ENCODE results near the gene CNNM4.
A peak's percentile ranks its signal among the peaks of the same experiment; 100 is the strongest.

CNNM4 gene

DNA sequence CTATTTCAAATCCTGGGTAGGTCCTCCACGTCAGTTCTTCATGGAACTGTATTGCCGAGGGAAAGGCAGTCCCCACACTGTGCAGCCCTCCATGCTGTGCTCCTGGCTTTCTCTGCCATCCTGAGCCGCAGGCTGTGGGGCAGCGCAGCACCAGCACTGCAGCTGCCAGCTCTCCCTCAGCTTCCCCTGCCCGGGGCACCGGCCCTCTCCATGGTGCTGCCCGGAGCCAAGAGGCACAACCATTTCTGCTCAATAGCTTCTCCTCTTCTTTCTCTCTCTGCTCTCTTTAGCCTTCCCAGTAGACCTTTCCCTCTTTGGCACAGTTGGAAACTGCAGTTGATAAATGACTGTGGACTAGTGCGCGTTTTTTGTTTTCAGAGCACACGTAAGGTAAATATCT lies 71.0 kb downstream of the CNNM4 start:
- DNase-seq (ENCODE audit: insufficient read length), result no peak
- TF ChIP-seq POLR2AphosphoS5 (IDR thresholded peaks at IDR 0.05; ENCODE audit: low read depth, low read length) (no peak), TAF1 (IDR thresholded peaks at IDR 0.05; ENCODE audit: borderline replicate concordance, low read depth, low read length) (no peak), POLR2A (IDR thresholded peaks at IDR 0.05; ENCODE audit: low read depth, low read length) (no peak)
- no peak for FAIRE-seq

- FAIRE-seq, result no peak
- TF ChIP-seq TAF1 (IDR thresholded peaks at IDR 0.05; ENCODE audit: borderline replicate concordance, low read depth, low read length) (no peak), POLR2AphosphoS5 (IDR thresholded peaks at IDR 0.05; ENCODE audit: low read depth, low read length) (no peak), POLR2A (IDR thresholded peaks at IDR 0.05; ENCODE audit: low read depth, low read length) (no peak)
- no peak for DNase-seq (ENCODE audit: insufficient read length)
Observed at GRCh38 chr2:96832408-96832753, 71.7 kb downstream of the CNNM4 start.

DNA sequence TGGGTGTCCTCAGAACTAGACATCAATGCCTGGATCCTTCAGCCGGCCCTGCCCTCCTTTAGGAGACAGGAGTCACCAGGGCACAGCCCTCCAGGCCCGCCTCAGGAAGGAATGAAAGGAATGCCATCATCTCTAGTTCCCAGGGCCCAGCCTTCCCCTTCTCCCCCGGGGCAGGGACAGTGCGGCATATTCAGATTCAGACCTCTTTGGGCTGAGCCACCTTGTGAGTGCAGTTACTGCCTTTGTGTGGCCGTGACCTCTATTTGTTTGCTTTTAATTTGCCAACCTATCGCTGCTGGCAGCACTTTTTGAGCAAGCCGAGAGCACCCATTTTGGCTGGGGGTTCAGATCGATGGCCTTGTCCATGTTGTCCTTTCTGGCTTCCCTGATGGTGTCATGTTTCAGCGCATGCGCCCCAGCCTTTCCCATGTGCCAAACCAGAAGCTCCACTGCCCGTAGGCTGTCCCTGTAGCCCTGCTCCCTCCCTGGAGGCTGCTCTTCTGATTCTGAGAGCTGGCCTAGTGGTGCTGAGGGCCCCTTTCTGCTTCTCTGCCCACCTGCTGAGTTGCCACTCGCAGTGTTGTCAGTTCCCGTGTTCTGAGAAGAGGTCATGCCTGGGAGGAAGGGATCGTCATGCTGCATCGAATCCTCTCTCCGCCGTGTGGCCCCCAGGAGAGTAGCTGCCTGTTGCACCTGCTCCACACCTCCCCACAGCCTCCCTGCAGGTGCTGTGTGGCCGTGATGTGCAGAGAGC lies 72.2 kb downstream of the CNNM4 start:
- FAIRE-seq, result no peak
- TF ChIP-seq POLR2AphosphoS5 (IDR thresholded peaks at IDR 0.05; ENCODE audit: low read depth, low read length) (no peak), POLR2A (IDR thresholded peaks at IDR 0.05; ENCODE audit: low read depth, low read length) (no peak), TAF1 (IDR thresholded peaks at IDR 0.05; ENCODE audit: borderline replicate concordance, low read depth, low read length) (no peak)
- DNase-seq (ENCODE audit: insufficient read length), result no peak

DNA sequence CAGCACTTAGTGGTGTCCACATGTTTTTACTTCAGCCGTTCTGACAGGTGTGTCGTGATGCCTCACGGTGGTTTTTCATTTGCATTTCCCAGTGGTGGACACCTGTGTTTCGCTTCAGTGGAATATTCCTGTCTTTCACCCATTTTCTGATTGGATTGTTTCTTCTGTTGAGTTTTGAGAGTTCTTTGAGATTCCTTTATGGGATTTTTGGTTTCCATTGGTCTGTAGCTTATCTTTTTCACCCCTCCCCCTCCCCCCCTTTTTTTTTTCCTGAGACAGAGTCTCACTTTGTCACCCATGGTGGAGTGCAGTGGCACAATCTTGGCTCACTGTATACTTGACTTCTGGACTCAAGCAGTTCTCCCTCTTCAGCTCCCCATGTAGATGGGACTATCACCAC lies 75.1 kb downstream of the CNNM4 start:
- FAIRE-seq (no peak), DNase-seq (ENCODE audit: insufficient read length) (no peak)
- TF ChIP-seq TAF1 (IDR thresholded peaks at IDR 0.05; ENCODE audit: borderline replicate concordance, low read depth, low read length) (no peak), POLR2A (IDR thresholded peaks at IDR 0.05; ENCODE audit: low read depth, low read length) (no peak), POLR2AphosphoS5 (IDR thresholded peaks at IDR 0.05; ENCODE audit: low read depth, low read length) (no peak)

GRCh38 chr2:96837575-96837974 lies 76.9 kb downstream of the CNNM4 start:
- no peak for FAIRE-seq
- no peak for DNase-seq (ENCODE audit: insufficient read length)
- TF ChIP-seq POLR2AphosphoS5 (IDR thresholded peaks at IDR 0.05; ENCODE audit: low read depth, low read length) (no peak), TAF1 (IDR thresholded peaks at IDR 0.05; ENCODE audit: borderline replicate concordance, low read depth, low read length) (no peak), POLR2A (IDR thresholded peaks at IDR 0.05; ENCODE audit: low read depth, low read length) (no peak)

- FAIRE-seq (no peak), DNase-seq (ENCODE audit: insufficient read length) (no peak)
- no peak for TF ChIP-seq POLR2A (IDR thresholded peaks at IDR 0.05; ENCODE audit: low read depth, low read length)
Observed at GRCh38 chr2:96838345-96839292, 77.9 kb downstream of the CNNM4 start.

DNA sequence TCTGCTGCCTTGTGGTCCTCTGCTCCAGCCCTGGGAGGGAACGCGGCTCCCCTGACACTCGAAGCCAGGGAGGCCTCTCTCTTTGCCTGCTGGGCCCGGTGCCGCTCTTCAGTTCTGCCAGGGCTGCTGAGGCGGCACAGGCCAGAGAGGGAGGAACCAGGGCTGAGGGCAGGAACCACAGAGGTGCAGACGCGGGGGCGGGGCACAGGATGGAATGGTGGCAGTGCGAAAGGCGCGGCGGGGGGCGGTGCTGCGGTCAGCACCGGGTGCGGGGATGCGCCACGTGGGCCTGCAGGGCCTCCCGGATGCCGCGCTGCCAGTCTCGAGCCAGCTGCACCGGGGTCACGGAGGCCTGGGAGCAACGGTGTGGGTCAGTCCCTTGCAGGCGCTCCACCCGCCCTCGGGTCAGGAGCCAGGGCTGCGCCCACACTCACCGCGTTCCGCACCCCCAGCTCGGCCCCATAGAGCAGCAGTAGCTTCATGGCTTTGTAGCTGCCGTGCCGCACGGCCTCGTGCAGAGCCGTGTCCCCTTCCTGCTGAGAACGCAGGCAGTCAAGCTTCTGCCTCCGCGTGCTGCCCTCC lies 78.7 kb downstream of the CNNM4 start:
- no peak for TF ChIP-seq TAF1 (IDR thresholded peaks at IDR 0.05; ENCODE audit: borderline replicate concordance, low read depth, low read length)
- TF ChIP-seq POLR2A (IDR thresholded peaks at IDR 0.05; ENCODE audit: low read depth, low read length), result no peak
- no peak for TF ChIP-seq POLR2AphosphoS5 (IDR thresholded peaks at IDR 0.05; ENCODE audit: low read depth, low read length)
- peak; percentile 9 for FAIRE-seq
- DNase-seq (ENCODE audit: insufficient read length), result no peak

DNA sequence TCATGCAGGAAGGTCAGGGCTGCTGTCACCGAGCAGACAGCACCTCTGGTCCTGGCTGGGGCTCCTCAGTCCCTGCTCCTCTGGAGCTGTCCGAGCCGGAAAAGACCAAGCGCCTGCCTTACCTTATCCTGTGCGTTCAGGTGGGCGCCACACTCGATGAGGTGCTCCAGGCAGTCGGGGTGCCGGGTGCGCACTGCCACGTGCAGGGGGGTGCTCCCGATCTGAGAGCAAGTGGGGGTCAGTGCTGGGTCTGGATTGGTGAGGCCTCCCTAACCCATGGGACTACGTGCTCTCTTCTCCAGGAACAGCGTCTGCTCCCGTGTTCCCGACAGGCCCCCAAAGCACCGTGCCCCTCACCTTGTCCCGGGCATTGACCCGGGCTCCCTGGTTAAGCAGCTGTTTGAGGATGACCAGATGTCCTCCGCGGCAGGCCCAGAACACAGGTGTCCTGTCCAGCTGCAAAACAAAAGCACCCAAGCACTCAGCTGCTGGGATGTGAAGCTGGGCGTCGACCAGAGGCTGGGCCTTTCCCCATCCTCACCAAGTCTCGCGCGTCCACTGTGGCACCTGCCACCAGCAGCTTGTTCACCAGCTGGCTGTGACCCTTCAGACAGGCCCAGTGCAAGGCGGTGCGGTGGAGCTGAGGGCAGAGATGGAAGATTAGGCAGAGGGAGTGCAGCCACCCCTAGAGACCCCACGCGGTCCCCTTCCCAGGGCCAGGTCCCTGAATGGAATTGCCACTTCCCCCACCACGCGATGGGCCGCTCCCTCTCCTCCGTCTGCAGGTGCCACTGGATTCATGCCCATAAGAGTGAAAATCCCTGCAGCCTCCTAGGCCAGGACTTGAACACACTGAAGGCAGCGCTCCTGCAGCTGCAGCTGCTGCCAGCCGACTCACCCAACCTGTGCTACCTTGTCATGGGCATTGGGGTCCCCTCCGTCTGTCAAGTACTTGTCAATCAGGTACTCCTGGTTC lies 79.5 kb downstream of the CNNM4 start:
- FAIRE-seq, result no peak
- no peak for DNase-seq (ENCODE audit: insufficient read length)
- TF ChIP-seq POLR2AphosphoS5 (IDR thresholded peaks at IDR 0.05; ENCODE audit: low read depth, low read length) (no peak), POLR2A (IDR thresholded peaks at IDR 0.05; ENCODE audit: low read depth, low read length) (no peak), TAF1 (IDR thresholded peaks at IDR 0.05; ENCODE audit: borderline replicate concordance, low read depth, low read length) (no peak)

GRCh38 chr2:96841701-96842495 lies 81.2 kb downstream of the CNNM4 start:
- DNase-seq (ENCODE audit: insufficient read length), result no peak
- FAIRE-seq, result no peak
- no peak for TF ChIP-seq POLR2AphosphoS5 (IDR thresholded peaks at IDR 0.05; ENCODE audit: low read depth, low read length)
- TF ChIP-seq POLR2A (IDR thresholded peaks at IDR 0.05; ENCODE audit: low read depth, low read length), result no peak

DNA sequence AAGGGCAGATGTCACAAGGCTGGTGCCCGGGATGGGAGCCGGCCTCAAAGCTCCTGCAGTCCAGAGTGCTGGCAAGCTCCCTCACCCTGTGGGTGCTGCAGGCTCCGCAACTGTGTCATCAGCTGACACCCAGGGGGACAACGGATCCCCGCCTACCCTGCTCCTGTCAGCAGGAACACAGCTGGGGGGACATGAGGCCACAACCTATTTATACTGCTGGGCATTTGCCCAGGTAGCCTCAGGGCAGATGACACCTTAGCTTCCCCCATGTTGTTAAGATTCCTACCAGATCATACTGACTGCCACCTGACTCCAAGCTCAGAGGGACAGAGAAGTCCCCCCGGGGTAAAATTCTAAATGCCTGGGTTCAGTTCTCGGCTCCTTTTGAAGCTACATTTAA lies 81.9 kb downstream of the CNNM4 start:
- TF ChIP-seq TAF1 (IDR thresholded peaks at IDR 0.05; ENCODE audit: borderline replicate concordance, low read depth, low read length) (no peak), POLR2A (IDR thresholded peaks at IDR 0.05; ENCODE audit: low read depth, low read length) (no peak), POLR2AphosphoS5 (IDR thresholded peaks at IDR 0.05; ENCODE audit: low read depth, low read length) (no peak)
- no peak for FAIRE-seq
- no peak for DNase-seq (ENCODE audit: insufficient read length)

Measured in GM12892 (cell line).